Measurements from ENCODE around the gene SPRR3. TPM values are rescaled to one million over a fixed set of nuclear protein-coding genes. Genes with fewer than 3 reads are reported as not detected.

SPRR3 gene, protein sequence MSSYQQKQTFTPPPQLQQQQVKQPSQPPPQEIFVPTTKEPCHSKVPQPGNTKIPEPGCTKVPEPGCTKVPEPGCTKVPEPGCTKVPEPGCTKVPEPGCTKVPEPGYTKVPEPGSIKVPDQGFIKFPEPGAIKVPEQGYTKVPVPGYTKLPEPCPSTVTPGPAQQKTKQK
- total RNA-seq (2021) (not detected in 2 replicates), Bru-seq, nascent RNA (not detected), BruChase-seq, experiment 1, labeled RNA remaining after a 2-hour chase (not detected), BruChase-seq, experiment 2, labeled RNA remaining after a 6-hour chase (not detected)
- long read RNA-seq: 0 reads

DNA sequence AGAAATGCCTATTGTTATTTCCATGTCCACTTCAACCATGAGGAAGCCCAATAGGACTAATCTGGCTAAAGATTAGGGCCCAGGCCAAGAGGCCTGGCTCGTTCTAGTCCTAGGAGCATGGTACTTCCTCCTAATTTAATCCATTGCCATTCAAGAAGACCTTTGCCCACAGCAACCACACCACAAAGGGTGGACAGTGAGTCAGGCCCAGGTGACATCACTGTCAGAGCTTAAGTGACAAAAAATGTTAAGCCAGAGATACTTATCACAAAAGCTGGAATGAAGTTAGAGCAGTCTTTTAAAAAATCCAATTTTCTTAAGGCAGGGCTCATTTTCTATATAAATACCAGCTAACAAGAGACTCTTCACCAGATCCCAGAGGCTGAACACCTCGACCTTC is at the start of gene SPRR3:
Gene SPRR3, plus strand, starts transcription at position 368 of the 400 bp plus-strand sequence. CDS start 1,272 bp downstream, outside the sequence.
- Histone ChIP-seq H3K27me3 (replicated peaks; ENCODE audit: insufficient read depth, low read depth, low read length, poor library complexity) (no peaks in the 10 kb centered on the region), H3K9me3 (ENCODE audit: low read depth, low read length, poor library complexity, severe bottlenecking) (no peaks in the 10 kb centered on the region), H3K4me1 (ENCODE audit: insufficient read depth, low read length, poor library complexity, severe bottlenecking) (no peaks in the 10 kb centered on the region), H3K4me3 (ENCODE audit: low read depth, low read length, poor library complexity, severe bottlenecking) (no peak within 1 kb of the TSS), H3K27ac (ENCODE audit: low read depth, low read length, poor library complexity, severe bottlenecking) (no peak within 1 kb of the TSS), H3K36me3 (ENCODE audit: insufficient read depth, low read length, poor library complexity, severe bottlenecking) (no peaks in the 10 kb centered on the region)
- no TSS peak for BruUV-seq (replicated peaks)
- no peak for DNase-seq (ENCODE audit: low spot score)
- intact Hi-C loops (cut with micrococcal nuclease; ENCODE audit: unreplicated experiment): no loop called here
- ChIA-PET CTCF (no interaction called here), POLR2A (ENCODE audit: low non-redundant PET) (no interaction called here)
- TF ChIP-seq EZH2 (IDR thresholded peaks at IDR 0.05; ENCODE audit: borderline replicate concordance, low read depth, low read length, poor library complexity, severe bottlenecking): no peak
- TF ChIP-seq, protein P1, sequence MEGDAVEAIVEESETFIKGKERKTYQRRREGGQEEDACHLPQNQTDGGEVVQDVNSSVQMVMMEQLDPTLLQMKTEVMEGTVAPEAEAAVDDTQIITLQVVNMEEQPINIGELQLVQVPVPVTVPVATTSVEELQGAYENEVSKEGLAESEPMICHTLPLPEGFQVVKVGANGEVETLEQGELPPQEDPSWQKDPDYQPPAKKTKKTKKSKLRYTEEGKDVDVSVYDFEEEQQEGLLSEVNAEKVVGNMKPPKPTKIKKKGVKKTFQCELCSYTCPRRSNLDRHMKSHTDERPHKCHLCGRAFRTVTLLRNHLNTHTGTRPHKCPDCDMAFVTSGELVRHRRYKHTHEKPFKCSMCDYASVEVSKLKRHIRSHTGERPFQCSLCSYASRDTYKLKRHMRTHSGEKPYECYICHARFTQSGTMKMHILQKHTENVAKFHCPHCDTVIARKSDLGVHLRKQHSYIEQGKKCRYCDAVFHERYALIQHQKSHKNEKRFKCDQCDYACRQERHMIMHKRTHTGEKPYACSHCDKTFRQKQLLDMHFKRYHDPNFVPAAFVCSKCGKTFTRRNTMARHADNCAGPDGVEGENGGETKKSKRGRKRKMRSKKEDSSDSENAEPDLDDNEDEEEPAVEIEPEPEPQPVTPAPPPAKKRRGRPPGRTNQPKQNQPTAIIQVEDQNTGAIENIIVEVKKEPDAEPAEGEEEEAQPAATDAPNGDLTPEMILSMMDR (conservative IDR thresholded peaks at IDR 0.05; ENCODE audit: low read depth, low read length): no peak

DNA sequence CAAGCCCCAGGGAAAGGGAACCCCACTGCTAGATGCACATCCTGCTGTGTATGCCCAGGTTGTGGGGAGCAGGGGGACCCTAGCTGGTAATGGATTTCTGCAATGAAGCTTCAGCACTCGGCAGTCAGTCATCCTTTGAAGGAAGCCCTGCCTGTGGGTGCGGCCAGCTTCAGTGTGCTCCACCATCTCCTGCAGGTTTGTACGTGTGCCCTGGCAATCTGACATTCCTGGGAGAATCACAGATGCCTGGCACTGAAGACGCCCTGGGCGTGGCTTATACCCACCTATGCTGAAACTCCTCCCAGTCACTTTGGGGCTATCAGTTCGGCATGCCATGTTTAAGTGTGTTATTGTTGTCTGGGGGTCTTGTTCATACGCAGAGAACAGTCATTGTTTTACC is 47.8 kb upstream of the SPRR3 start:
- no TSS peak for BruUV-seq (replicated peaks)
- CTCF ChIA-PET: no interaction called here
- Histone ChIP-seq H3K27me3 (replicated peaks; ENCODE audit: insufficient read depth, low read depth, low read length, poor library complexity) (peaks cover 17% of the 10 kb centered on the region), H3K36me3 (ENCODE audit: insufficient read depth, low read length, poor library complexity, severe bottlenecking) (no peaks in the 10 kb centered on the region), H3K4me1 (ENCODE audit: insufficient read depth, low read length, poor library complexity, severe bottlenecking) (no peaks in the 10 kb centered on the region), H3K9me3 (ENCODE audit: low read depth, low read length, poor library complexity, severe bottlenecking) (no peaks in the 10 kb centered on the region), H3K27ac (ENCODE audit: low read depth, low read length, poor library complexity, severe bottlenecking) (no peak overlapping the region), H3K4me3 (ENCODE audit: low read depth, low read length, poor library complexity, severe bottlenecking) (no peak overlapping the region)
- intact Hi-C loops (cut with micrococcal nuclease; ENCODE audit: unreplicated experiment): no loop called here
- TF ChIP-seq, protein P1 (conservative IDR thresholded peaks at IDR 0.05; ENCODE audit: low read depth, low read length): no peak
- no peak for TF ChIP-seq EZH2 (IDR thresholded peaks at IDR 0.05; ENCODE audit: borderline replicate concordance, low read depth, low read length, poor library complexity, severe bottlenecking)
- POLR2A ChIA-PET (ENCODE audit: low non-redundant PET): no interaction called here
- no peak for DNase-seq (ENCODE audit: low spot score)

DNA sequence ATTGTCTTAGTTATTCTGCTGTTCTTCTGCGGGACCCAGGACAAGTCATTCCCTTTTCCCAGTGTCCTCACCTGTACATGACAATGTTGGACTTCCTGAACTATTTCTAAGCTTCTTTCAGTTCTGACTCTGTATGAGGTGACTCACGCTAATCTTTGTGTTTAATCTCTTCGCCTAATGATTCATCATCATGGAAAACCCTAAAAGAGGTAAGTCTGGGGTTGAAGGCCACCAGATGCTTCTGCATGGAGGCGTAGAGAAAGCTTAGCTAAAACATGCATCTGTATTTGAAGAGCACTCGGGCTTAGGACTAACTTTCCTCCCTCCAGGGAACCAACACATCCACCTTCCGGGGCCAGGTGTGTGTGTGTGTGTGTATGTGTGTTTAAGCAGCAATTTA is 47.1 kb upstream of the SPRR3 start:
- no peaks in the 10 kb centered on the region for H3K4me1 ChIP-seq (ENCODE audit: insufficient read depth, low read length, poor library complexity, severe bottlenecking)
- POLR2A ChIA-PET (ENCODE audit: low non-redundant PET): interaction anchor here (0.6 kb wide), 1 partner anchor 223 kb away, joined by 3 read pairs; no protein-coding TSS in a partner anchor
- intact Hi-C loops (cut with micrococcal nuclease; ENCODE audit: unreplicated experiment): no loop called here
- H3K9me3 ChIP-seq (ENCODE audit: low read depth, low read length, poor library complexity, severe bottlenecking): no peaks in the 10 kb centered on the region
- no peaks in the 10 kb centered on the region for H3K36me3 ChIP-seq (ENCODE audit: insufficient read depth, low read length, poor library complexity, severe bottlenecking)
- H3K27ac ChIP-seq (ENCODE audit: low read depth, low read length, poor library complexity, severe bottlenecking): no peak overlapping the region
- CTCF ChIA-PET: no interaction called here
- DNase-seq (ENCODE audit: low spot score): no peak
- BruUV-seq (replicated peaks): no TSS peak
- H3K27me3 ChIP-seq (replicated peaks; ENCODE audit: insufficient read depth, low read depth, low read length, poor library complexity): peaks cover 17% of the 10 kb centered on the region
- TF ChIP-seq, protein P1 (conservative IDR thresholded peaks at IDR 0.05; ENCODE audit: low read depth, low read length): no peak
- no peak for TF ChIP-seq EZH2 (IDR thresholded peaks at IDR 0.05; ENCODE audit: borderline replicate concordance, low read depth, low read length, poor library complexity, severe bottlenecking)
- no peak overlapping the region for H3K4me3 ChIP-seq (ENCODE audit: low read depth, low read length, poor library complexity, severe bottlenecking)
